ENCODE results near the gene CLEC2D. TPM values are rescaled to one million over a fixed set of nuclear protein-coding genes. Genes with fewer than 3 reads are reported as not detected.

CLEC2D gene
- total and polyA plus RNA-seq, 10 of the 15 experiments (the other 5 are each of a cell fraction or from before 2014, with no cell fraction given), result 4.6 to 29.8 (median 16.0) TPM

DNA sequence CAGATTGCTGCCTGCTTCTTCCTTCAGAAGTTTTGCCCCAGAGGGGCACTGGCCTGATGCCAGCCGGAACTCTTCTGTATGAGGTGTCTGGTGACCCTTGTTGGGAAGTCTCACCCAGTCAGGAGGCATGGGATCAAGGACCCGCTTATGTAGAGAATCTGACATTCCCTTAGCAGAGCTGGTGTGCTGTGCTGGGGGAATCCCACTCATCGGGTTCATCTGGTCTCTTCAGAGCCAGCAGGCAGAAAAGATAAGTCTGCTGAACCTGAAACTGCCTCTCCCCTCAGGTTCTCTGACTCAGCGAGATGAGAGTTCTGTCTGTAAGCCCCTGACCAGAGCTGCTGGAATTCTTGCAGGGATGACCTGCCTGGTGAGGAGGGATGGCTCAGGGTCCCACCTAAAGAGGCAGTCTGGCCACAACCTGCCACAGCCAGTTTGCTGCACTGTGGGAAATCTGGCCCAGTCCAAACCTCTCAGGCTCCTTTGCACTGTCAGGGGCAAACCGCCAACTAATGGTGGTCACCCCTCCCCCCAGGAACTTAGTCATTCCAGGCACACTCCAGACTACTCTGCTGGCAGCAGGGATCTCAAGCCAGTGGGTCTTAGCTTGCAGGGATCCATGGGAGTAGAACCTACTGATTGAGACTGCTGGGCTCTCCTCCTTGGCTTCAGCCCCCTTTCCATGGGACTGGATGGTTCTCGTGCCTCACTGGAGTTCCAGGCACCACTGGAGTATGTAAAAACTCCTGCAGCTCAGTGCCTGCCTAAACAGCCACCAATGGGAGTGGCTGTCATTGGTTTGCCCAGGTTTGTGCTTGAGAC, 4.1 kb downstream of the CLEC2D start:
- Histone ChIP-seq H3K9ac (ENCODE audit: control insufficient read depth, insufficient read depth, low read length) (peak overlapping the region; percentile 71), H3K36me3 (ENCODE audit: control insufficient read depth in 2 of 2, insufficient read depth in 2 of 2, low read length in 1 of 2) (peaks cover 0 to 8% of the 10 kb centered on the region in 2 experiments; a peak in 1 of 4 replicates), H3K9me3 (replicated peaks; ENCODE audit: control insufficient read depth, insufficient read depth, low read length) (peaks cover 14% of the 10 kb centered on the region), H2AFZ (ENCODE audit: control insufficient read depth, low read depth, low read length) (no peak overlapping the region), H3K27me3 (replicated peaks in 1 of 2; ENCODE audit: control insufficient read depth in 2 of 2, insufficient read depth in 2 of 2, low read length in 1 of 2) (peaks cover 0 to 2% of the 10 kb centered on the region in 2 experiments; a peak in 1 of 4 replicates), H3K4me1 (ENCODE audit: control insufficient read depth, insufficient read depth, low read length) (peaks cover 25% of the 10 kb centered on the region), H4K20me1 (ENCODE audit: control insufficient read depth, insufficient read depth) (no peaks in the 10 kb centered on the region), H3K4me2 (ENCODE audit: control insufficient read depth, insufficient read depth) (peak overlapping the region; percentile 93), H3K79me2 (ENCODE audit: control insufficient read depth, insufficient read depth, low read length) (peaks cover 92% of the 10 kb centered on the region), H3K27ac (ENCODE audit: control insufficient read depth, insufficient read depth) (peak overlapping the region; percentile 91), H3K4me3 (peak overlapping the region; percentile 61)
- ChIA-PET RAD21 (ENCODE audit: unreplicated experiment) (interaction anchor here (0.9 to 1.7 kb wide), 3 partner anchors 39 to 69 kb away, joined by 3 to 6 read pairs (median 4); no protein-coding TSS in a partner anchor), POLR2A (interaction anchor here (1.0 kb wide), 1 partner anchor 27 kb away, joined by 3 read pairs; no protein-coding TSS in a partner anchor), SMC1A (ENCODE audit: uncharacterized antibody, unreplicated experiment) (interaction anchor here (0.7 to 1.4 kb wide), 3 partner anchors 34 to 69 kb away, joined by 3 to 4 read pairs (median 4); no protein-coding TSS in a partner anchor), CTCF (interaction anchor here (0.9 to 1.5 kb wide), 4 partner anchors 26 to 39 kb away, joined by 3 to 4 read pairs (median 3); no protein-coding TSS in a partner anchor)
- no peak for FAIRE-seq
- ATAC-seq, result peak; percentile 41
- no TSS peak for BruUV-seq (replicated peaks)
- intact Hi-C loops (cut with micrococcal nuclease; ENCODE audit: unreplicated experiment) (no loop called here), in situ Hi-C loops (cut with MboI) (loop anchor here (25.0 kb wide), 1 partner anchor 1036 kb away; no protein-coding TSS in a partner anchor)
- 7% methylated on average over 6 of the region's 6 CpGs for WGBS (ENCODE audit: insufficient coverage, insufficient replicate concordance, low lambda C conversion rate, missing lambda C conversion rate)
- DNase-seq (ENCODE audit: low read depth, low spot score), result no peak
- peak; percentile 86 for TF ChIP-seq IKZF1 (conservative IDR thresholded peaks at IDR 0.05)
- no peak for TF ChIP-seq NRF1 (conservative IDR thresholded peaks at IDR 0.05; ENCODE audit: low read depth, low read length)
- no peak for TF ChIP-seq GABPA (IDR thresholded peaks at IDR 0.05; ENCODE audit: low read depth)
- peak in 1 of 2 experiments; percentile 5; a peak in 1 of 4 replicates for TF ChIP-seq SRF (IDR thresholded peaks at IDR 0.05; ENCODE audit: low read depth in 2 of 2, low read length in 2 of 2)
- no peak; the same call in 1 of the 2 replicates for TF ChIP-seq MTA3 (IDR thresholded peaks at IDR 0.05; ENCODE audit: borderline replicate concordance, low read length)
- TF ChIP-seq IRF4 (IDR thresholded peaks at IDR 0.05; ENCODE audit: low read depth, low read length), result peak; percentile 87
- peak; percentile 88 for TF ChIP-seq NFIC (IDR thresholded peaks at IDR 0.05; ENCODE audit: low read depth, low read length)
- TF ChIP-seq YY1 (IDR thresholded peaks at IDR 0.05; ENCODE audit: low read depth, low read length), result peak; percentile 21; the same call in 1 of the 2 replicates
- TF ChIP-seq BACH1 (IDR thresholded peaks at IDR 0.05; ENCODE audit: borderline replicate concordance), result 0 out of 2 replicates have a peak, but pooled peaks have one; percentile 41
- peak; percentile 52; the same call in 2 of the 3 replicates for TF ChIP-seq POU2F2 (IDR thresholded peaks at IDR 0.05; ENCODE audit: borderline replicate concordance, low read depth, low read length)
- TF ChIP-seq HDGF (IDR thresholded peaks at IDR 0.05), result no peak
- peak; percentile 56; the same call in 1 of the 2 replicates for TF ChIP-seq TCF3 (IDR thresholded peaks at IDR 0.05; ENCODE audit: borderline replicate concordance, insufficient read depth, low read depth, low read length)
- peak; percentile 22; the same call in 1 of the 2 replicates for TF ChIP-seq CREM (IDR thresholded peaks at IDR 0.05; ENCODE audit: low read depth)
- TF ChIP-seq JUNB (IDR thresholded peaks at IDR 0.05), result peak; percentile 64
- TF ChIP-seq BRCA1 (IDR thresholded peaks at IDR 0.05; ENCODE audit: low read depth, low read length), result no peak
- no peak for TF ChIP-seq RB1 (IDR thresholded peaks at IDR 0.05; ENCODE audit: borderline replicate concordance)
- no peak for TF ChIP-seq FOS (IDR thresholded peaks at IDR 0.05; ENCODE audit: borderline replicate concordance, extremely low read depth, insufficient read length)
- TF ChIP-seq SMAD5 (IDR thresholded peaks at IDR 0.05; ENCODE audit: low read depth), result 0 out of 2 replicates have a peak, but pooled peaks have one; percentile 35
- TF ChIP-seq, protein P1, sequence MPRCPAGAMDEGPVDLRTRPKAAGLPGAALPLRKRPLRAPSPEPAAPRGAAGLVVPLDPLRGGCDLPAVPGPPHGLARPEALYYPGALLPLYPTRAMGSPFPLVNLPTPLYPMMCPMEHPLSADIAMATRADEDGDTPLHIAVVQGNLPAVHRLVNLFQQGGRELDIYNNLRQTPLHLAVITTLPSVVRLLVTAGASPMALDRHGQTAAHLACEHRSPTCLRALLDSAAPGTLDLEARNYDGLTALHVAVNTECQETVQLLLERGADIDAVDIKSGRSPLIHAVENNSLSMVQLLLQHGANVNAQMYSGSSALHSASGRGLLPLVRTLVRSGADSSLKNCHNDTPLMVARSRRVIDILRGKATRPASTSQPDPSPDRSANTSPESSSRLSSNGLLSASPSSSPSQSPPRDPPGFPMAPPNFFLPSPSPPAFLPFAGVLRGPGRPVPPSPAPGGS (IDR thresholded peaks at IDR 0.05; ENCODE audit: borderline replicate concordance, insufficient read depth, low read depth, low read length, poor library complexity, severe bottlenecking), result peak; percentile 50
- no peak for TF ChIP-seq ZNF384 (IDR thresholded peaks at IDR 0.05; ENCODE audit: borderline replicate concordance, low read depth, low read length)
- 0 out of 2 replicates have a peak, but pooled peaks have one; percentile 36 for TF ChIP-seq MEF2A (IDR thresholded peaks at IDR 0.05; ENCODE audit: insufficient read depth, low read depth, low read length)
- TF ChIP-seq POLR2AphosphoS5 (IDR thresholded peaks at IDR 0.05; ENCODE audit: low read length), result peak; percentile 43
- peak; percentile 20; the same call in 1 of the 2 replicates for TF ChIP-seq CBFB (IDR thresholded peaks at IDR 0.05; ENCODE audit: low read depth)
- TF ChIP-seq TARDBP (IDR thresholded peaks at IDR 0.05; ENCODE audit: borderline replicate concordance), result peak; percentile 6; the same call in 1 of the 2 replicates
- peak; percentile 96 for TF ChIP-seq RUNX3 (IDR thresholded peaks at IDR 0.05; ENCODE audit: low read length)

Measured in GM12878 (cell line).